Measurements from ENCODE around the gene RAB3IL1. TPM values are rescaled to one million over a fixed set of nuclear protein-coding genes. Genes with fewer than 3 reads are reported as not detected.

RAB3IL1 gene
- total RNA-seq, 4 donors from 2014 or later, result 1.1 to 28.1 (median 5.7) TPM

DNA sequence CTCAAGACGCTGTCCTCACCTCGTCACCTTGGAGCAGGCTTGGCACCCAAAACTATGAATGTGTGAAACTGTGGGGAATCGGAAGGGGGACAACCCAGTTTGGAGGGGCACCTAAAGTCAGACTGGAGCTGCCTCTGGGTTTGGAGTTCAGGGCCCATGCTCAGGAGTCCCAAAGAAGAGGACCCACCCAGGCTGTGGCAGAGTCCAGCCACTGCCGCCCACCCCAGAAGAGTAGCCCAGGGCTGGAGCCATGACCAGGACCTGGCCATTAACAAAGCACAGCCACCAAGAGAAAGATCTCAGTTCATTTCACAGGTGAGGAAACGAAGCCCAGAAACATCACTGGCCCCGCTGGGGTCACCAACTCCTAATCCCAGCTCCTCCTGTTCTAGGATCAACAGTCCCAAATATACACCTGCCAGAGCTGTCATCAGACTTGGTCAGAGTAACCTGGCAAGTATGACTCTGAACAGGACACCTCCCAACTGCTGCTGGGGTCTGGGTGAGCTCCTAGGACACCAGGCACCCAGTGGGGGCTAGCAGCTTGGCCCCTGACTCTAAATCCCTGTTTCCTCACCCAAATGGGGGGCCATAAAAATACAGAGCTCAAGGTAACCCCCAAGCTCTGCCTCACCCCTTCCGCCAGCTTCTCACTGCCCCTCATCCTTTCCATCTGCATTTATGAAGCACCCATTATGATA is 2.7 kb downstream of the RAB3IL1 start:
- no peaks in the 10 kb centered on the region for H3K36me3 ChIP-seq
- H3K27me3 ChIP-seq, result peaks cover 0 to 5% of the 10 kb centered on the region in 2 donors
- H3K4me1 ChIP-seq, result peaks cover 0 to 15% (median 4%) of the 10 kb centered on the region in 4 donors
- H3K9me3 ChIP-seq, result no peaks in the 10 kb centered on the region
- no peak overlapping the region for H3K27ac ChIP-seq
- no peak overlapping the region for H3K4me3 ChIP-seq
- TF ChIP-seq POLR2A (IDR thresholded peaks at IDR 0.05), result no peak
- TF ChIP-seq, protein P1, sequence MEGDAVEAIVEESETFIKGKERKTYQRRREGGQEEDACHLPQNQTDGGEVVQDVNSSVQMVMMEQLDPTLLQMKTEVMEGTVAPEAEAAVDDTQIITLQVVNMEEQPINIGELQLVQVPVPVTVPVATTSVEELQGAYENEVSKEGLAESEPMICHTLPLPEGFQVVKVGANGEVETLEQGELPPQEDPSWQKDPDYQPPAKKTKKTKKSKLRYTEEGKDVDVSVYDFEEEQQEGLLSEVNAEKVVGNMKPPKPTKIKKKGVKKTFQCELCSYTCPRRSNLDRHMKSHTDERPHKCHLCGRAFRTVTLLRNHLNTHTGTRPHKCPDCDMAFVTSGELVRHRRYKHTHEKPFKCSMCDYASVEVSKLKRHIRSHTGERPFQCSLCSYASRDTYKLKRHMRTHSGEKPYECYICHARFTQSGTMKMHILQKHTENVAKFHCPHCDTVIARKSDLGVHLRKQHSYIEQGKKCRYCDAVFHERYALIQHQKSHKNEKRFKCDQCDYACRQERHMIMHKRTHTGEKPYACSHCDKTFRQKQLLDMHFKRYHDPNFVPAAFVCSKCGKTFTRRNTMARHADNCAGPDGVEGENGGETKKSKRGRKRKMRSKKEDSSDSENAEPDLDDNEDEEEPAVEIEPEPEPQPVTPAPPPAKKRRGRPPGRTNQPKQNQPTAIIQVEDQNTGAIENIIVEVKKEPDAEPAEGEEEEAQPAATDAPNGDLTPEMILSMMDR (IDR thresholded peaks at IDR 0.05), result no peak
- DNase-seq, result peak in 1 of 3 donors; percentile 18

DNA sequence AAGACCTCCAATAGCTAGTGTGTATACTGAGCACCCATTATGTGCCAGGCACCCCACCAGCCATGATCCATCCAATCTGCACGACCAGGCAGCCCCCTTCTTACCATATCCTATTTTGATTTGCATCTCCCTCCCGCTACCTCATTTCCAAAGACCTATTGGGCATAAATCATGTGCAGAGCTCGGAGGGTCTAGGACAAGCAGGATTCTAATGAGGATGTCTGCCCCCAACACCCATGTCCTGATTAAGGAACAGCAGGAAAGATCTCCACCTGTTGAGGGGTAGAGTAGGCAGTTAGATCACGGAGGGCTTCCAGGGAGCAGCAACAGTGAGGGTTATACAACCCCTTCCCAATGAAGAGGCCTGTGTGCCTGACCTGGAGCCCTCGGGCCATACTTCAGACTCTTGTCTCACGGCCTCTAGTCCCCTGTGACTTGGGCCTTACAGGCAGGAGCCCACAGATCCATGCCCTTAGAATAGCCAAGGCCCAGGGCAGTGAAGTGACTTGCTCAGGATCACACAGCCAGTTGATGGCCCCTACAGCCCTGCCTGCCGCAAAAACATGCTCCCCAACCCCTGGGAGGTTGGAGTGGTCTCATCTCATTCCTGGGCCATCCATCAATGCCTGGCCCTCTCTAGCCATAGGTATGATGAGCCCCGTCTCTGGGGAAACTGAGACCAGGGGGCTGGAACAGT is 3.5 kb downstream of the RAB3IL1 start:
- no peaks in the 10 kb centered on the region for H3K36me3 ChIP-seq
- peak in 1 of 3 donors; percentile 41 for DNase-seq
- H3K4me3 ChIP-seq, result no peak overlapping the region
- H3K9me3 ChIP-seq, result no peaks in the 10 kb centered on the region
- peaks cover 0 to 22% (median 4%) of the 10 kb centered on the region in 4 donors for H3K4me1 ChIP-seq
- no peak overlapping the region for H3K27ac ChIP-seq
- TF ChIP-seq POLR2A (IDR thresholded peaks at IDR 0.05), result no peak
- TF ChIP-seq, protein P1 (IDR thresholded peaks at IDR 0.05), result no peak
- peaks cover 0 to 5% of the 10 kb centered on the region in 2 donors for H3K27me3 ChIP-seq

DNA sequence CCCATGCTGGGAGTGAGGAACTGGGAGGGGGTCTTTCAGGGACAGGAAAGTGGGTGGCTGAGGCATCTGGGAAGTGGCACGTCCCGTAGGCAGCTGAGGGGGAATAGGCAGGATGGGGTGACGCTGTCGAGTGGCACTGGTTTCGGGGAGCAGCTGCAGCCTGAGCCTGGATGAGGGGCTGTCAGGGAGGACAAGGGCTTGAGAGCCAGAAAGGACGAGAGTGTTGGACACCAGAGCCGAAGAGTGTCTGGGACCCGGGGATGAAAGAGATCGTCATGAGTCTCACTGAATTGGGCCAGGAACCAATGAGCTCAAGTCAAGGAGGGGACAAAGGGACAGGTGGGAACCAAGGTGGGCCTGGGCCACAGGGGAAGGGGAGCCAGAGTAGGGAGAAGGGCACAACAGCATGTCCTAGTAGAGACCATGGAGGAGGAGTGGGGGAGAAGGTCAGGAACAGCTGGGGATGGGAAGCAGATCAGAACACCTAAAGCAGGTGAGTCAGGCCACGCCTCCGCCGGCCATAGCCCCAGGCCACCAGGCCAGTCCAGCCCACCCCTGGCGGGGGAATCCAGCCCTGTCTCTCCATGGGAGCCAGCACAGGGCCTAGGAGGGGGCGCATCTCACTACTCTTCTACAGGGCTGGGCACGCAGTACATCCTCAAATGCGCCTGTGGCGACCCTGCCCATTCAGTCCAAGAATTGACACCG is 4.2 kb downstream of the RAB3IL1 start:
- Histone ChIP-seq H3K4me1 (peaks cover 0 to 22% (median 4%) of the 10 kb centered on the region in 4 donors), H3K36me3 (no peaks in the 10 kb centered on the region), H3K27me3 (peaks cover 0 to 5% of the 10 kb centered on the region in 2 donors), H3K4me3 (no peak overlapping the region), H3K9me3 (no peaks in the 10 kb centered on the region), H3K27ac (no peak overlapping the region)
- no peak for TF ChIP-seq POLR2A (IDR thresholded peaks at IDR 0.05)
- TF ChIP-seq, protein P1 (IDR thresholded peaks at IDR 0.05), result no peak
- DNase-seq, result peak in 1 of 3 donors; percentile 38

DNA sequence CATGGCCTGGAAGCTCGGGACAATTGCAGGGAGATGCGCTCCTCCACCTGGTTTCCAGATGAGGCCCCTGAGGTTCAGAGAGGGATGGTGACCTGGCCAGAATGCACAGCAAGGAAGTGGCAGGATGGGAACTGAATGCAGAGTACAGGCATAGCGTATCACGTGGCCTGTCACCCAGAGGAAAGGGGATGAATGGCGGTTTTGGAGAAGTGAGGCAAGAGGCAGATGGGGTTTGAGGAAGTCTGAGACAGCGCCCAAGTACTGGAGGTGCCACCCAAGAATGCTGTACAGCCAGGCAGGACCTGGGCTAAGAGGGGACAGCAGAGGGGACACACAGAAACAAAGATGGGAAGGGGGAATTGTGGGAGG is 4.9 kb downstream of the RAB3IL1 start:
- Histone ChIP-seq H3K27ac (no peak overlapping the region), H3K4me1 (peaks cover 0 to 16% (median 3%) of the 10 kb centered on the region in 4 donors)

More for the DNA sequence above, 4.9 kb downstream of the RAB3IL1 start:
- Histone ChIP-seq H3K9me3 (no peaks in the 10 kb centered on the region), H3K4me3 (no peak overlapping the region), H3K27me3 (peaks cover 0 to 5% of the 10 kb centered on the region in 2 donors), H3K36me3 (no peaks in the 10 kb centered on the region)
- no peak for TF ChIP-seq POLR2A (IDR thresholded peaks at IDR 0.05)
- TF ChIP-seq, protein P1 (IDR thresholded peaks at IDR 0.05), result no peak
- peak in 1 of 3 donors; percentile 54 for DNase-seq

All from Peyer's patch (tissue), 4 donors.